ENCODE measurements around the gene YARS2. TPM values are rescaled to one million over a fixed set of nuclear protein-coding genes. Genes with fewer than 3 reads are reported as not detected.

YARS2 gene
- total and polyA plus RNA-seq, 12 donors, result 6.9 to 53.4 (median 19.3) TPM

DNA sequence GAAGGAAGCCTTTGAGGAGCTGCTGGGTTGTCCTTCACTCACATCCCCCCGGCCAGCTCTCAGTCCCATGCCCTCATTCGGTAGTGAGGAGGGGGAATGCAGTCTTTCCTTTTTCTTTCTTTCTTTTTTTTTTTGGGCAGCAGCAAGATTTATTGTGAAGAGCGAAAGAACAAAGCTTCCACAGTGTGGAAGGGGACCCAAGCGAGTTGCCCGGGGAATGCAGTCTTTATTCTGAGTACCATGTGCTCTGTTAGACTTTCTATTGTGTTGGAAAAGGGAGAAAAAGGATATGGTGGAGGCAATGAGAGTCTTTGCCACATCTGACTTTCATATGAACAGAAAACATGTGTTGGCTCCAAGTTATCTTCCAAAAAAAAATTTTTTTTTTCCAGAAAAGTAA lies 29.9 kb upstream of the YARS2 start:
- no peaks in the 10 kb centered on the region for H3K36me3 ChIP-seq (replicated peaks in 1 of 2)
- H3K27me3 ChIP-seq, result peaks cover 8% of the 10 kb centered on the region
- DNase-seq, result no peak
- TF ChIP-seq, protein P1, sequence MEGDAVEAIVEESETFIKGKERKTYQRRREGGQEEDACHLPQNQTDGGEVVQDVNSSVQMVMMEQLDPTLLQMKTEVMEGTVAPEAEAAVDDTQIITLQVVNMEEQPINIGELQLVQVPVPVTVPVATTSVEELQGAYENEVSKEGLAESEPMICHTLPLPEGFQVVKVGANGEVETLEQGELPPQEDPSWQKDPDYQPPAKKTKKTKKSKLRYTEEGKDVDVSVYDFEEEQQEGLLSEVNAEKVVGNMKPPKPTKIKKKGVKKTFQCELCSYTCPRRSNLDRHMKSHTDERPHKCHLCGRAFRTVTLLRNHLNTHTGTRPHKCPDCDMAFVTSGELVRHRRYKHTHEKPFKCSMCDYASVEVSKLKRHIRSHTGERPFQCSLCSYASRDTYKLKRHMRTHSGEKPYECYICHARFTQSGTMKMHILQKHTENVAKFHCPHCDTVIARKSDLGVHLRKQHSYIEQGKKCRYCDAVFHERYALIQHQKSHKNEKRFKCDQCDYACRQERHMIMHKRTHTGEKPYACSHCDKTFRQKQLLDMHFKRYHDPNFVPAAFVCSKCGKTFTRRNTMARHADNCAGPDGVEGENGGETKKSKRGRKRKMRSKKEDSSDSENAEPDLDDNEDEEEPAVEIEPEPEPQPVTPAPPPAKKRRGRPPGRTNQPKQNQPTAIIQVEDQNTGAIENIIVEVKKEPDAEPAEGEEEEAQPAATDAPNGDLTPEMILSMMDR (IDR thresholded peaks at IDR 0.05), result no peak
- no peak for TF ChIP-seq POLR2A (IDR thresholded peaks at IDR 0.05)
- no peaks in the 10 kb centered on the region for H3K4me1 ChIP-seq (replicated peaks in 1 of 2)
- WGBS, 4 donors, result 42 to 61% (median 57%) methylated on average over 5 of the region's 5 CpGs
- no peak overlapping the region for H3K4me3 ChIP-seq
- intact Hi-C loops (cut with DNase I), result no loop called here
- H3K27ac ChIP-seq, result no peak overlapping the region
- no peaks in the 10 kb centered on the region for H3K9me3 ChIP-seq (replicated peaks in 1 of 3)

DNA sequence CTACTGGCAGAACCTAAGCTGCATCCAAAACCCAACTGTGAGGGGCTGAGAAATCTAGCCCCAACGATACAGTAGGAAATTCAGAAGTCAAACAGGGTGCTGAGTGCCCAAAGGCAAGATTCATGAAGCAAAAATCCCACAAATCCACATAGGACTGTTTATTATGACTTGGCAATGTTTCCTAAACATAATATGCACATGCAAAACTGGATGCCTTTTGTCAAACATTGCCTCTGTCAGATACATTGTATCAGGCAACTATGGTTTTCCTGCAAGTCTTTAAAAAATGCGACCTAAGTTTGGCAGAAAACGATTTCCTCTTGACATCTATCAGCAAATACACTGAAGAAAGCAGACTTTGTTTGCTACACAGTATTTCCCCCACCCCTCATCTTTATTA lies 27.3 kb upstream of the YARS2 start:
- WGBS, 4 donors, result 56 to 69% (median 65%) methylated on average over 3 of the region's 3 CpGs

DNA sequence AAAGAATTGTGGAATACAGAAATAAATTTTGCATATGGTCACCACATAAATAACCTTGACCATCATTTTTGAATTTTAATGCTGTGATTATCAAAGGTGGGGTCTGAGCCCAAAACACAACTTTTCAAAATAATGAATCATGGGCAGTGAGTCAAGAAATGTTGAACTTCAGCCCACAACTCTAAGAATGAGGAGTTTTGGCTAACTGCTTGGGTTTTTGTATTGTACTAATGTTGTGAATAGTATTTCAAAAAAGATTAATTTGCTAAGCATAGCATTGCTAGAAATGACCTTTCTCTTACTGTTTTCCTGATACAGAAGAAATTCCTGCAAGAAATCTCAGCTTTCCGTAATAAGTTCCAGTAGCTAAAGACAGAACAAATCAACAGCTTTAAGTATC lies 24.4 kb upstream of the YARS2 start:
- Histone ChIP-seq H3K4me1 (replicated peaks in 1 of 2) (no peaks in the 10 kb centered on the region), H3K36me3 (replicated peaks in 1 of 2) (no peaks in the 10 kb centered on the region), H3K27ac (no peak overlapping the region), H3K4me3 (no peak overlapping the region), H3K27me3 (no peaks in the 10 kb centered on the region), H3K9me3 (replicated peaks in 1 of 3) (no peaks in the 10 kb centered on the region)
- TF ChIP-seq, protein P1 (IDR thresholded peaks at IDR 0.05), result no peak
- no peak for TF ChIP-seq POLR2A (IDR thresholded peaks at IDR 0.05)
- intact Hi-C loops (cut with DNase I), result no loop called here
- DNase-seq, result no peak
- 35 to 50% (median 43%) methylated on average over 1 of the region's 1 CpG for WGBS, 4 donors

More for the DNA sequence above, 27.3 kb upstream of the YARS2 start:
- TF ChIP-seq POLR2A (IDR thresholded peaks at IDR 0.05), result no peak
- TF ChIP-seq, protein P1 (IDR thresholded peaks at IDR 0.05), result no peak
- Histone ChIP-seq H3K4me1 (replicated peaks in 1 of 2) (no peaks in the 10 kb centered on the region), H3K9me3 (replicated peaks in 1 of 3) (no peaks in the 10 kb centered on the region), H3K27me3 (peaks cover 8% of the 10 kb centered on the region), H3K4me3 (no peak overlapping the region), H3K27ac (no peak overlapping the region), H3K36me3 (replicated peaks in 1 of 2) (no peaks in the 10 kb centered on the region)
- DNase-seq, result no peak
- intact Hi-C loops (cut with DNase I), result no loop called here

DNA sequence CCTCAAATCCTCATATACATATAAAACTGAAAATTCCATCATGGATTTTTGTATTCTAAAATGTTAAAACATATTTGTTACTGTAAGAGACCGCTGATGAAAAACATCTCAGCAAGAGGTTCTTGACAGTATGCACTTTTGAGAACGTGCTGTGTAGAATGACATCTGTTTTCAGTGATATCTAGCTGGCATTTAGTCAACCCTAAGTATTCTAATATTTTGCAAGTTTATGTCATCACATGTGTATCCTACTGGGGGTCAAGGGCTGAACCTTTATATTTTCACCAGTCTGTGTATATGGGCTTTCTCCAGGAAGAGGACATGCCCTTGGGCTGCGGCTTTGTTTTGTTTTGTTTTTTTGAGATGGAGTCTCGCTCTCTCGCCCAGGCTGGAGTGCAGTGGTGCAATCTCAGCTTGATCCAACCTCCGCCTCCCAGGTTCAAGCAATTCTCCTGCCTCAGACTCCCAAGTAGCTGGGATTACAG lies 22.0 kb upstream of the YARS2 start:
- Histone ChIP-seq H3K4me3 (no peak overlapping the region), H3K9me3 (replicated peaks in 1 of 3) (no peaks in the 10 kb centered on the region), H3K4me1 (replicated peaks in 1 of 2) (no peaks in the 10 kb centered on the region), H3K27ac (no peak overlapping the region), H3K27me3 (no peaks in the 10 kb centered on the region), H3K36me3 (replicated peaks in 1 of 2) (no peaks in the 10 kb centered on the region)
- DNase-seq, result no peak
- TF ChIP-seq POLR2A (IDR thresholded peaks at IDR 0.05), result no peak
- TF ChIP-seq, protein P1 (IDR thresholded peaks at IDR 0.05), result no peak
- 42 to 50% (median 47%) methylated on average over 6 of the region's 6 CpGs for WGBS, 4 donors
- intact Hi-C loops (cut with DNase I), result no loop called here

All from adrenal gland (tissue), 12 donors.